ENCODE data around the gene KLHL11.

Gene KLHL11, protein sequence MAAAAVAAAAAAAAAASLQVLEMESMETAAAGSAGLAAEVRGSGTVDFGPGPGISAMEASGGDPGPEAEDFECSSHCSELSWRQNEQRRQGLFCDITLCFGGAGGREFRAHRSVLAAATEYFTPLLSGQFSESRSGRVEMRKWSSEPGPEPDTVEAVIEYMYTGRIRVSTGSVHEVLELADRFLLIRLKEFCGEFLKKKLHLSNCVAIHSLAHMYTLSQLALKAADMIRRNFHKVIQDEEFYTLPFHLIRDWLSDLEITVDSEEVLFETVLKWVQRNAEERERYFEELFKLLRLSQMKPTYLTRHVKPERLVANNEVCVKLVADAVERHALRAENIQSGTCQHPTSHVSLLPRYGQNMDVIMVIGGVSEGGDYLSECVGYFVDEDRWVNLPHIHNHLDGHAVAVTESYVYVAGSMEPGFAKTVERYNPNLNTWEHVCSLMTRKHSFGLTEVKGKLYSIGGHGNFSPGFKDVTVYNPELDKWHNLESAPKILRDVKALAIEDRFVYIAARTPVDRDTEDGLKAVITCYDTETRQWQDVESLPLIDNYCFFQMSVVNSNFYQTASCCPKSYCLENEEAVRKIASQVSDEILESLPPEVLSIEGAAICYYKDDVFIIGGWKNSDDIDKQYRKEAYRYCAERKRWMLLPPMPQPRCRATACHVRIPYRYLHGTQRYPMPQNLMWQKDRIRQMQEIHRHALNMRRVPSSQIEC

GRCh38 chr17:41864836-41865595 lies at the start of gene KLHL11:
Gene KLHL11 (minus strand): TSS chr17:41865423. CDS start chr17:41865370, 53 bp downstream.
- DNase-seq (ENCODE audit: low read depth in 2 of 2), result peak; percentile 82

DNA sequence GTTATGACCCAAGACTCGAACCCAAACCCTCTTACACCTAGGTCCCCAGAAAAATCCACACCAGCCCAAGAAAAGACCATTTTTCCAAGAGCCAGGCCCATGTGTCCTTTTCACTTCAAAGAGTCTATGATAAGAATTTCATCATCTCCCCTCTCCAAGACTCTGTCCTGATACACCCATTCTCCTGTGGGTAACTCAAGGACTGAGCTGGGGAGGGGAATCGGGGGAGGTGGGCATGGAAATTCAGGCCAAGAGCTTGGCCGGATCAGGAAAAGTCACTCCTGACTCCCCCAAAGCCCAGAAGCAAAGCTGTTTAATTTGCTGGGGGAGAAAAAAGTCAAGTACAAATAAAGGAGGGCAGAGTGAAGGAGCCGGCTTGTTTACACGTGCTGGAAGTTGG lies 49.8 kb upstream of the KLHL11 start:
- no peak for DNase-seq (ENCODE audit: low read depth in 2 of 2)

DNA sequence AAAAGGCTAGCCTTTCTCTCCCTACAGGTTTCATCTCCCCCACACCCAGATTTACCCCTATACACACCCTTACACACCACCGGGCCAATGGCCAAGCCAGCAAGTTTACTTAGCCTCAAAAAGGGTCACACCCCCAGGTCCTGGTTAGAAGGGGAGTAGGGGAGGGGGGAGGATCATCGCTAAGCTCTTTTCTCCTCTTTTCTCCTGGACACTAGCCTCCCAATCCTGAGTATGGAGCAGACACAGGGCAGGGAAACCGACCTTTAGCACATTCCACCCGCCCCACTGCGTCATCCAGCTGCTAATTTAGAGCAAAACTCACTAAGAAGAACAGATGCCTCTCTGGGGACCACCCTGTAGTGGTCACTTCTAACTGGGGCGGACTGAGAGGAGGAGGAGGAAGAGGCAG lies 49.1 kb upstream of the KLHL11 start:
- no peak for DNase-seq (ENCODE audit: low read depth in 2 of 2)

GRCh38 chr17:41913798-41914197 lies 48.6 kb upstream of the KLHL11 start:
- no peak for DNase-seq (ENCODE audit: low read depth in 2 of 2)

GRCh38 chr17:41912925-41913324 lies 47.7 kb upstream of the KLHL11 start:
- no peak for DNase-seq (ENCODE audit: low read depth in 2 of 2)

GRCh38 chr17:41910701-41911391 lies 45.6 kb upstream of the KLHL11 start:
- DNase-seq (ENCODE audit: low read depth in 2 of 2), result no peak

GRCh38 chr17:41909088-41909487 lies 43.9 kb upstream of the KLHL11 start:
- no peak for DNase-seq (ENCODE audit: low read depth in 2 of 2)

DNA sequence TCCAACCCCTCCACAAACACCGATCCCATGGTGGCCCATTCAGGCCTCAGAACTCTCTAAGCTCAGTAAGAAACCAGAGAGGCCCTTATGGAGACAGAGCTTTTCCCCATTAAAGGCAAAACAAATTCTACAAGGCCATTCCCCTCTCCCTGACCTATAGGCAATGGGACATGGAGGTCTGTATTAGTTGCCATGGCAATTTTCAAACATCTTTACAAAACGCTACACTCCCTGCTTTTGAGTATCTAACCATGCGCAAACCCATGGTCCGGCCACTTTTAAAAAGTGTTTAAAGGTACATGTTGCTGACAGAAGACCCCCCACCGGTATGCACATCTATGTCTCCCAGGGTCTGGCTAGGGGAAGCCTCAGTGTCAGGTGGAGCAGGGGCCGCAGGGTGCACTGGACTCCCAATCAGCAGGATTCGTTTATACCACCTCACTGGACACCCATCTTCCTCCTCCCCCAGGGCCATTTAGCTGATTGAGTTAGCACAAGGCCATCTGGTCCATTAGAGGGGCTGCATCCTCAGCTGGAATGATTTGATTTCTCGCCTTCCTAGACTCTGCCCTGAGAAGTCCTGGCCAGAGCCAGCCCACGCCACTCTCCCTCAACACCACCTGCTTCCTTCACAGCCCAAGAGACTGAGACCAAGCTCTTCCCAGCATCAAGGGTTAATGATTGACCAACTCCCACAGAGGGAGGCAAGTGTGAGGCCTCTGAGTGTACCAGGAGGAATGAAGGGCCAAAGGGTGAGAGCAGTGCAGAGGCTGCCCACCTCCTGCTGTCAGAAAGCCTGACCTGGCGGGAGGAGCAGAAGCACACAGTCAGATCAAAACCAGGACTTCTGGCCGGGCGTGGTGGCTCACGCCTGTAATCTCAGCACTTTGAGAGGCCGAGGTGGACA lies 42.7 kb upstream of the KLHL11 start:
- no peak for DNase-seq (ENCODE audit: low read depth in 2 of 2)

DNA sequence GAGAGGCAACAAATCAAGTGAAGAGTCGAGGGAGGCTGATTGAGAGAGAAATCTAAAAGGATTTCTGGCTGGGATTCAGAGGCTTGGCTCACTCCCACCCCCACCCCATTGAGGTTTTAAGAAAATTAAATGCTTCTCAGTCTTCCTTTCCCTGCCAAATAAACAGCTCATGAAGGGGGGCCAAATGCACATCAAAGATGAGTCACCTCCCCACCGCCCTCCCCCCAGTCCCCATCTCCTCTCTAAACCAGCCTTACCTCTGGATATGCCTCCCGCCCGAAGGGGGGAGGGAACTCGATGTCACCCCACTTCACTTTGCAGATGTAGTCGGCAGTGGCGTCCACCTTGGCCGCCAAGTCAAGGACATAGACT lies 41.9 kb upstream of the KLHL11 start:
- no peak for DNase-seq (ENCODE audit: low read depth in 2 of 2)

DNA sequence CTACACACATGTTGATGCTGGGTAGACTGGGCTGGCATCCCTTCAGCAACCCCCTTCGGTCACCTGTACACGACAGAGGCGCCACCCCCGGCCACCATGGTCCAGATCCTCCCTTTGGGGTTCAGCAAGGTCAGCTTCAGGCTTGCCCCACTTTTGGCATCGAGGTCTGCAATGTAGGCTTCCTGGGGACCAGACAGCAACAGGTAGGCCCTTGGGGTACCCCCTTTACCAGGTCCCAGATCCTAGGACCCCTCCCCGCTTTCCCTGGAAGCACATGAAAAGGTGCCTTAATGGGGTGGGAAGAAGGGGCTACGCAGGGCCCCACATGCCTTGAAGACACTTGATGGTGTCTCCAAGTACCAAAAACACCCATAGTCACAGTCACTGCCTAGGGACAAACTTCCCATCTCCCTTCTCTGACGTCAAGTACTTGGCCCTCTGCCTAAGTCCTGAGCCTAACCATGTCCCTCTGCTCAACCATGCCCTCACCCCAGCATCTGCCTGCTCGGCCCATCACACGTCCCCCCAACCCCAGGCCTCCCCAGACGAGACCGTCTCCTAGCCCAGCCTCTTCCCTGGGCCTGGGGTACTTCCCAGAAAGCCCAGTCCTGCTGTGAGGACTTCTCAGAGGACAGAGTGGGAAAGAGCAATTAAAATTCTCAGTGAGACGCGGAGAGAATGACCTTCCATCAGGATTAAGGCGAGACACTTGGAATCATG lies 41.4 kb upstream of the KLHL11 start:
- no peak for DNase-seq (ENCODE audit: low read depth in 2 of 2)

DNA sequence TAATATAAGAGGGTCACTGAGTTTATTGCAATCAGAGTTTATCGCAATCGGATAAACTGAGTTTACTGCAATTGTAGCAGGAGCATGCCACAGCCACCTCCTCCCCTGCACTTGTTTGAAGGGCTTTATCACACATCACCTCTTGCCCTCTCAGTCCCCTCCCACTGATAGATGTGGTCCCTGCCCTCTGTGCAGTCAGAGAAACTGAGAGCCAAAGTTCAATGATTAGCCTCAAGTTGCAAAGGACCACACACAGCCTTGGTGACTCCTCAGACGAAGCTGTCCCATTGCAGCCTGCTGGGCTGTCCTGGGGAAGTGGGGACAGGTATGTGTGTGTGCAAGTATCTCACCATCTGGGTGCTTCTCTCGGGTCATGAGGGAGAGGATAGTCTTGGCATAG lies 39.9 kb upstream of the KLHL11 start:
- DNase-seq (ENCODE audit: low read depth in 2 of 2), result no peak

DNA sequence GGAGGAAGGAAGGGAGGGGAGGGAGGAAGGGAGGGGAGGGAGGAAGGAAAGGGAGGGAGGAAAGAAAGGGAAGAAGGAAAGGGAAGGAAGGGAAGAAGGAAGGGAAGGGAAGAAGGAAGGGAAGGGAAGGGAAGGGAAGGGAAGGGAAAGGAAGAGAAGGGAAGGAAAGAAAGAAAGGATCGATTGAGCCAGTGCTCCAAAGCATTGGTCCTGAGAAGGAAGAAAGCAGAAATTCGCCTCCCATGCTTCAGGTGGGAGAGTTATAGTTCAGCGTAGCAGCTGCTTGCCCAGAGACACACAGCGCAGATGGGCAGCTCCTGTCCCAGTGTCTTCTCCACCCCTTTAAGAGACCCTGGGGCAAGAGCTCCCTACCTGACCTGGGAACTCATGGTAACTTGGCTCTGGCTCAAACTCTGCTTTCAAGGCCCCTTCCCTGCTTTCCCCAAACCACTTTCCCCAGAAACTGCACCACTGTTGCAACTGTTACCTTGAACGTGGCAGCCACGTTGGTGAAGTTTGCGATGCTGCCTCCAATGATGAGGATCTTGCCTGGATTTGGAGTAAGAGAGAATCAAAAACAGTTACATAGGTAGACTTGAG lies 39.1 kb upstream of the KLHL11 start:
- DNase-seq (ENCODE audit: low read depth in 2 of 2), result no peak

- DNase-seq (ENCODE audit: low read depth in 2 of 2), result no peak
Measured at GRCh38 chr17:41901646-41902045, 36.4 kb upstream of the KLHL11 start.

- DNase-seq (ENCODE audit: low read depth in 2 of 2), result no peak
Measured at GRCh38 chr17:41896726-41897125, 31.5 kb upstream of the KLHL11 start.

GRCh38 chr17:41895617-41896016 lies 30.4 kb upstream of the KLHL11 start:
- no peak for DNase-seq (ENCODE audit: low read depth in 2 of 2)

DNA sequence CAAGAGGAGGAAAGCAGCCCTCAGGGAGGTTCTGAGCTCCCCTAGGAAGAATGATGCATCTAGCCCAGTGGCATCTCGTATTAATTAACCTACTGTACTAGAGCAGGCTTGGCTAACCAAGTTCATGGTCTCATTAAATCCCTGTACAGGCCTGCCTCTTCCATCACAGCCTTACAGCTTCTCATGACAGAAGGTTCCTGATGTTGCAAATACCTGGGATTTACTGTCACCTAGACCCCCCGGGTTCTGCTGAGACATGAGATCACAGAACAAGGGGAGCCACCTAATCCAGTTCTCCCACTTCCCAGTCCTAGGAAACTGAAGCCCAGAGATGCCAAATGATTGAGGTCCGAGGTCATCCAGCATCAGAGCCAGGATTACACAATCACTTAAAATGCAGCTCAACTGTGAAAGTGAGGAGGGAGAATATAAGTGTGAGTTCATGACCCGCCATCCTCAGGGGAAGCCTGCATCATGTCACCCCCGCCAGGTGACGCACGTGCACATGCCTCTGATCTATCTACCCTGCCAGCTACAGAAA lies 29.6 kb upstream of the KLHL11 start:
- DNase-seq (ENCODE audit: low read depth in 2 of 2), result no peak

GRCh38 chr17:41893384-41893783 lies 28.2 kb upstream of the KLHL11 start:
- no peak for DNase-seq (ENCODE audit: low read depth in 2 of 2)

DNA sequence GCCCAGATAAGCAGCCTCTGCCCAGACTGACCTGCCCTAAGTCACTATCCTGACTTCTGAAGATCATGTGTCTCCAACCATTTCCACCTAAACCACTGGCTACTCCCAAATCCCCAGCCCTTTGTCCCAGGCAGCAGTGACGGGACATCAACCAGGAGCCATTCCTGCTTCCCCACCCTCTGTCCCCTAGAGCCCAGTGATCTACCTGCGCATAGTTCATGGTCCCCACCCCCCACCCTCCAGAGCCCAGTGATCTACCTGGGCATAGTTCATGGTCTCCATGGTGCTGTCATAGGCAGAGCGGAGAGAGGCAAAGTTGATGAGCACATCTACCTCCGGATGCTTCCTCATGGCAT lies 26.8 kb upstream of the KLHL11 start:
- no peak for DNase-seq (ENCODE audit: low read depth in 2 of 2)

DNA sequence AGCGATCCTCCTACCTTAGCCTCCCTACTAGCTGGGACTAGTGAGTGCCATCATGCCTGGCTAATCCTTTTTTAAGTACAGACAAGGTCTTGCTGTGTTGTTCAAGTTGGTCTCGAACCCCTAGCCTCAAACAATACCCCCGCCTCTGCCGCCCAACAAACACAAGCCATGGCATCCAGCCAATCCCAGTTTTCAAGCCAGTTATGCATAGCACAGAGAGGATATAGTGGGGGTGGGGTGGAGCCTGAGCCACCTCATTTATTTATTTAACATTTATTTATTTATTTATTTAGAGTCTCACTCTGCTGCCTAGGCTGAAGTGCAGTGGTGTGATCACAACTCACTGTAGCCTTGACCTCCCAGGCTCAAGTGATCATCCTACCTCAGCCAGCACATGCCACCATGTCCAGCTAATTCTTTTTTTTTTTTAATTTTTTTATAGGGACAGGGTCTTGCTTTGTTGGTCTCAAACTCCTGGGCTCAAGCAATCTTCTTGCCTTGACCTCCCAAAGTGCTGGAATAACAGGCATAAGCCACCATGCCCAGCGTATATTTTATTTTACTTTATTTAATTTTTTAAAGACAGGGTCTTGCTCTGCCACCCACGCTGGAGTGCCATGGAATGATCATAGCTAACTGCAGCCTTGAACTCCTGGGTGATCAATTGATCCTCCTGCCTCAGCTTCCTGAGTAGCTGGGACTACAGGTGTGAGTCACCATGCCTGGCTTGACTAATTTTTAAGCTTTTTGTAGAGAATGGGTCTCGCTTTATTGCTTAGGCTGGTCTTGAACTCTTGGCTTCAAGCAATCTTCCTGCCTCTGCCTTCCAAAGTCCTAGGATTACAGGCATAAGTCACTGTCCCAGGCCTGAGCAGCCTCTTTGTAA lies 26.2 kb upstream of the KLHL11 start:
- DNase-seq (ENCODE audit: low read depth in 2 of 2), result no peak

All from activated CD4-positive, alpha-beta T cell treated with anti-CD3 and anti-CD28 coated beads for 24 hours (primary cell).